Erythroblast (primary cell): ENCODE data around the gene ITPK1.

Source experiments
- GATA1 ChIP-seq: IDR thresholded peaks from 2 replicates; pipeline ENCODE4 v1.6.1; 2011; ENCODE audit warnings: low read depth, mild to moderate bottlenecking, control low read depth, low read length, moderate library complexity
- POLR2A ChIP-seq: IDR thresholded peaks from 2 replicates; pipeline ENCODE4 v1.6.1; 2011; ENCODE audit warnings: mild to moderate bottlenecking, low read length

DNA sequence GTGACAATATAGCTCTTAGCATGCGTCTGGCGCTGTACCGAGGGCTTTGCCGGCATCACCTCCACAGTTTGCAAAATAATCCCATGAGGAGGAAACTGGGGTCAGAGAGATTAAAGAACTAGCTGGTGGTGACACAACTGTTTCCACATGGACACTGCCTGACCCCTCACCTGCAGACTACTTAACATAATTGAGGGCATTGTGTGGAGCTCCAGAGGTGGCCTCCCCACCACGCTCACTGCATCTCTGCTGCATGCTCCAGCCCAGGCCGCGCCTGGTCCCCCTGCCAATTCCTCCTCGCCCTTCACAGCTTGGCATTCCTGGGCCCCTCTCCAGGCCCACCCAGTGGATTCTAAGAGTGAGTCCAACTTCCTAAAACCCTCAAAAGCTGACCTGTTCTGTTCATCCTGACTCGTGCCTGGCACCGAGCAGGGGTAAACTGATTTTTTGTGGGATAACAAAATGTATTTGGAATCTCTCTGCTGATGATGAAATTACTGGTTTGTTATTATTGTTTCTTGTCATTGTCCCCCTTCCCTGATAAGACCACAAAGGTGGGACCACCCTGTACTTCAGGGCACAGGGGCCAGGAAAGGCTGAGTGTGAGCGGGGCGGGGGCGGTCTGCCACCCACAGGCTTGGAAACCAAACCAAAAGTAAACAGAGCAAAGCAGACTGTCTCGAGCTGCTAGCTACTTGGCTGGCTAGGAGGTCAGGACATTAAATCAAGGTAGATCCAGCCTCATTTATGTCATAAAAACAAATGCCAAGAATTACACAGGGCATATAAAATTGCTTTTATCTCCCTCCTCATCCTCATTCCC, 152.2 kb downstream of the ITPK1 start:
- TF ChIP-seq POLR2A = no peak
- no peak for TF ChIP-seq GATA1
